ACC112 (cell line): Measurements from ENCODE around the gene METTL25.

ENCODE experiments used
- H2AFZ ChIP-seq: fragments of 200-600 bp; sonication (generic); one replicate; pipeline ENCODE4 v1.6.0; 2017; ENCODE audit warnings: antibody characterized with exemption, low read length; ENCODE audit not compliant: unreplicated experiment
- H3K27ac ChIP-seq: fragments of 200-600 bp; sonication (generic); 2 replicates; pipeline ENCODE4 v1.5.1; 2014; ENCODE audit warnings: low read depth, mild to moderate bottlenecking, antibody characterized with exemption, low read length, moderate library complexity
- H3K27me3 ChIP-seq: fragments of 200-600 bp; sonication (generic); 2 replicates; pipeline ENCODE4 v1.6.1; 2014; ENCODE audit warnings: mild to moderate bottlenecking, antibody characterized with exemption, low read length, moderate library complexity, mixed read lengths; ENCODE audit not compliant: insufficient read depth
- H3K36me3 ChIP-seq: fragments of 200-600 bp; sonication (generic); 2 replicates; pipeline ENCODE4 v1.6.1; 2016; ENCODE audit warnings: mild to moderate bottlenecking, antibody characterized with exemption, low read length, moderate library complexity, mixed read lengths; ENCODE audit not compliant: insufficient read depth
- H3K4me1 ChIP-seq: fragments of 200-600 bp; sonication (generic); one replicate; pipeline ENCODE4 v1.6.1; 2016; ENCODE audit warnings: low read length, mixed read lengths; ENCODE audit not compliant: insufficient read depth, unreplicated experiment, control insufficient read depth
- H3K4me3 ChIP-seq: fragments of 200-600 bp; sonication (generic); 2 replicates; pipeline ENCODE4 v1.5.1; 2014; ENCODE audit warnings: mild to moderate bottlenecking, low read depth, low read length
- H3K79me2 ChIP-seq: fragments of 200-600 bp; sonication (generic); one replicate; pipeline ENCODE4 v1.6.0; 2016; ENCODE audit warnings: low read length; ENCODE audit not compliant: control insufficient read depth, unreplicated experiment, insufficient read depth

Gene METTL25

GRCh38 chr12:82406651-82407050, 48.3 kb downstream of the METTL25 start:
- H2AFZ ChIP-seq: no peak overlapping the region
- H3K36me3 ChIP-seq: no peaks in the 10 kb centered on the region
- H3K4me1 ChIP-seq: no peaks in the 10 kb centered on the region
- no peak overlapping the region for H3K27ac ChIP-seq
- no peaks in the 10 kb centered on the region for H3K27me3 ChIP-seq
- no peaks in the 10 kb centered on the region for H3K79me2 ChIP-seq
- no peak overlapping the region for H3K4me3 ChIP-seq

- no peak overlapping the region for H3K4me3 ChIP-seq
- H3K4me1 ChIP-seq: no peaks in the 10 kb centered on the region
- no peak overlapping the region for H3K27ac ChIP-seq
- no peaks in the 10 kb centered on the region for H3K27me3 ChIP-seq
- H3K36me3 ChIP-seq: no peaks in the 10 kb centered on the region
- H2AFZ ChIP-seq: no peak overlapping the region
- H3K79me2 ChIP-seq: no peaks in the 10 kb centered on the region
Observed at GRCh38 chr12:82407481-82407880, 49.2 kb downstream of the METTL25 start.

GRCh38 chr12:82408844-82409243, 50.5 kb downstream of the METTL25 start:
- Histone ChIP-seq H3K79me2 (no peaks in the 10 kb centered on the region), H3K27ac (no peak overlapping the region), H3K36me3 (no peaks in the 10 kb centered on the region), H3K4me3 (no peak overlapping the region), H3K4me1 (no peaks in the 10 kb centered on the region), H2AFZ (no peak overlapping the region), H3K27me3 (no peaks in the 10 kb centered on the region)

GRCh38 chr12:82411546-82412230, 53.4 kb downstream of the METTL25 start:
- Histone ChIP-seq H3K36me3 (no peaks in the 10 kb centered on the region), H3K27ac (no peak overlapping the region), H3K27me3 (no peaks in the 10 kb centered on the region)

GRCh38 chr12:82412246-82412645, 53.9 kb downstream of the METTL25 start:
- Histone ChIP-seq H3K4me3 (no peak overlapping the region), H3K27ac (no peak overlapping the region), H3K36me3 (no peaks in the 10 kb centered on the region), H3K4me1 (no peaks in the 10 kb centered on the region), H3K79me2 (no peaks in the 10 kb centered on the region), H2AFZ (no peak overlapping the region), H3K27me3 (no peaks in the 10 kb centered on the region)

More at GRCh38 chr12:82411546-82412230, 53.4 kb downstream of the METTL25 start:
- H3K4me3 ChIP-seq: no peak overlapping the region
- H3K79me2 ChIP-seq: no peaks in the 10 kb centered on the region
- H3K4me1 ChIP-seq: no peaks in the 10 kb centered on the region
- H2AFZ ChIP-seq: no peak overlapping the region

- no peak overlapping the region for H2AFZ ChIP-seq
- no peaks in the 10 kb centered on the region for H3K79me2 ChIP-seq
- no peaks in the 10 kb centered on the region for H3K36me3 ChIP-seq
- H3K4me1 ChIP-seq: no peaks in the 10 kb centered on the region
- no peak overlapping the region for H3K4me3 ChIP-seq
- H3K27me3 ChIP-seq: no peaks in the 10 kb centered on the region
- no peak overlapping the region for H3K27ac ChIP-seq
Observed at GRCh38 chr12:82414044-82414443, 55.7 kb downstream of the METTL25 start.

- no peak overlapping the region for H3K27ac ChIP-seq
- H3K79me2 ChIP-seq: no peaks in the 10 kb centered on the region
- H3K4me1 ChIP-seq: no peaks in the 10 kb centered on the region
- no peak overlapping the region for H3K4me3 ChIP-seq
- no peaks in the 10 kb centered on the region for H3K27me3 ChIP-seq
- H2AFZ ChIP-seq: no peak overlapping the region
- H3K36me3 ChIP-seq: no peaks in the 10 kb centered on the region
Observed at GRCh38 chr12:82414926-82415325, 56.6 kb downstream of the METTL25 start.

- H3K36me3 ChIP-seq: no peaks in the 10 kb centered on the region
Observed at GRCh38 chr12:82415402-82415801, 57.1 kb downstream of the METTL25 start.

GRCh38 chr12:82425241-82425640, 66.9 kb downstream of the METTL25 start:
- H2AFZ ChIP-seq: no peak overlapping the region
- H3K27ac ChIP-seq: no peak overlapping the region
- H3K27me3 ChIP-seq: no peaks in the 10 kb centered on the region
- H3K79me2 ChIP-seq: no peaks in the 10 kb centered on the region
- no peaks in the 10 kb centered on the region for H3K4me1 ChIP-seq
- no peaks in the 10 kb centered on the region for H3K36me3 ChIP-seq
- no peak overlapping the region for H3K4me3 ChIP-seq

More at GRCh38 chr12:82415402-82415801, 57.1 kb downstream of the METTL25 start:
- Histone ChIP-seq H3K27me3 (no peaks in the 10 kb centered on the region), H3K79me2 (no peaks in the 10 kb centered on the region), H3K4me3 (no peak overlapping the region), H2AFZ (no peak overlapping the region), H3K4me1 (no peaks in the 10 kb centered on the region), H3K27ac (no peak overlapping the region)

- Histone ChIP-seq H3K79me2 (no peaks in the 10 kb centered on the region), H3K4me3 (no peak overlapping the region), H2AFZ (no peak overlapping the region), H3K27ac (no peak overlapping the region), H3K27me3 (no peaks in the 10 kb centered on the region), H3K36me3 (no peaks in the 10 kb centered on the region), H3K4me1 (no peaks in the 10 kb centered on the region)
Observed at GRCh38 chr12:82426081-82426480, 67.8 kb downstream of the METTL25 start.

- no peak overlapping the region for H2AFZ ChIP-seq
- H3K4me3 ChIP-seq: no peak overlapping the region
- no peaks in the 10 kb centered on the region for H3K27me3 ChIP-seq
- no peaks in the 10 kb centered on the region for H3K79me2 ChIP-seq
- H3K4me1 ChIP-seq: no peaks in the 10 kb centered on the region
- no peak overlapping the region for H3K27ac ChIP-seq
- no peaks in the 10 kb centered on the region for H3K36me3 ChIP-seq
Observed at GRCh38 chr12:82426586-82426985, 68.3 kb downstream of the METTL25 start.
